Right lobe of liver (tissue), 5 donors: Measurements from ENCODE around the gene OR51A2. TPM values are rescaled to one million over a fixed set of nuclear protein-coding genes. Genes with fewer than 3 reads are reported as not detected.

Source experiments
- total RNA-seq, 6 experiments: library from RNA; depleted of rRNA in 2 of 6; stranded (reverse); fragments of >200 nt in 2 of 6; fragmentation: NEBNext Ultra II Directional in 3 of 6; extraction: Animal tissue kit (Norgen Biotek cat#: 25700) in 3 of 6; gene quantifications; one replicate each; pipeline versions ENCODE4 v1.1.0 to v1.2.4, GENCODE V29; 2016 to 2023
- donor health status: DM: no; HTN: no; CAD: no.
- donor health status: DM: no; HTN: no; CAD: no.
- donor health status: DM: no; HTN: yes; CAD: no.
- donor health status: DM: no; HTN: yes; CAD: no.

Gene OR51A2
- total RNA-seq, 6 experiments from 2014 or later, result not detected

Other genes starting within 250 kb of the OR51A2 start
- not detected for gene OR51F1, start 185.8 kb downstream of the OR51A2 start, total RNA-seq
- gene OR52R1, start 151.3 kb downstream of the OR51A2 start, total RNA-seq, result not detected
- gene OR51F2, start 134.4 kb downstream of the OR51A2 start, total RNA-seq, result not detected
- gene OR51S1, start 106.5 kb downstream of the OR51A2 start, total RNA-seq, result not detected
- gene OR51T1, start 73.8 kb downstream of the OR51A2 start, total RNA-seq, result not detected
- not detected for gene OR51A7, start 51.9 kb downstream of the OR51A2 start, total RNA-seq
- not detected for gene OR51G2, start 36.4 kb downstream of the OR51A2 start, total RNA-seq
- not detected for gene OR51G1, start 31.4 kb downstream of the OR51A2 start, total RNA-seq
- gene OR51A4, start 8.1 kb downstream of the OR51A2 start, total RNA-seq, result not detected
- gene OR51L1, start 39.1 kb upstream of the OR51A2 start, total RNA-seq, result not detected
- gene OR52J3, start 90.8 kb upstream of the OR51A2 start, total RNA-seq, result not detected
- gene OR52E2, start 103.9 kb upstream of the OR51A2 start, total RNA-seq, result not detected
- gene OR52E1, start 113.9 kb upstream of the OR51A2 start, total RNA-seq, result not detected
- gene OR52A5, start 182.6 kb upstream of the OR51A2 start, total RNA-seq, result not detected
- under 1 TPM in 1 of 6 experiments, not detected in 5; 0.04 TPM for gene OR52A1, start 199.0 kb upstream of the OR51A2 start, total RNA-seq
- not detected for gene OR51V1, start 245.0 kb upstream of the OR51A2 start, total RNA-seq